Progenitor cell of endocrine pancreas (in vitro differentiated cells): ENCODE data around the gene ALDOA. TPM values are rescaled to one million over a fixed set of nuclear protein-coding genes. Genes with fewer than 3 reads are reported as not detected.

Experiments used
- DNase-seq: peaks from one replicate; pipeline ENCODE4 v3.0.0; 2021; ENCODE audit warnings: low spot score; ENCODE audit not compliant: unreplicated experiment
- H3K27ac Mint-ChIP-seq: 2 replicates; pipeline ENCODE4 v1.8.0; 2021; ENCODE audit warnings: mild to moderate bottlenecking, moderate library complexity, mixed read lengths
- H3K27me3 Mint-ChIP-seq: 2 replicates; pipeline ENCODE4 v1.8.0; 2021; ENCODE audit warnings: mixed read lengths
- H3K36me3 Mint-ChIP-seq: 2 replicates; pipeline ENCODE4 v1.8.0; 2022; ENCODE audit warnings: mixed read lengths; ENCODE audit not compliant: insufficient read depth
- H3K4me1 Mint-ChIP-seq: 2 replicates; pipeline ENCODE4 v1.8.0; 2021; ENCODE audit warnings: low read depth, mixed read lengths
- H3K4me3 Mint-ChIP-seq: 2 replicates; pipeline ENCODE4 v1.8.0; 2021; ENCODE audit warnings: low read depth, mild to moderate bottlenecking, moderate library complexity, mixed read lengths
- H3K9me3 Mint-ChIP-seq: 2 replicates; pipeline ENCODE4 v1.8.0; 2021; ENCODE audit warnings: low read depth, mixed read lengths
- CTCF ChIP-seq: fragments of 200-600 bp; sonication (generic); IDR thresholded peaks from one replicate; pipeline ENCODE4 v1.5.0; 2021; ENCODE audit warnings: antibody characterized with exemption, mild to moderate bottlenecking; ENCODE audit not compliant: unreplicated experiment
- total RNA-seq: library from RNA; stranded (reverse); gene quantifications from 2 replicates; pipeline ENCODE4 v1.2.1, GENCODE V29; 2021

The ALDOA gene
- total RNA-seq, 1 donor from 2014 or later = 273 TPM

DNA sequence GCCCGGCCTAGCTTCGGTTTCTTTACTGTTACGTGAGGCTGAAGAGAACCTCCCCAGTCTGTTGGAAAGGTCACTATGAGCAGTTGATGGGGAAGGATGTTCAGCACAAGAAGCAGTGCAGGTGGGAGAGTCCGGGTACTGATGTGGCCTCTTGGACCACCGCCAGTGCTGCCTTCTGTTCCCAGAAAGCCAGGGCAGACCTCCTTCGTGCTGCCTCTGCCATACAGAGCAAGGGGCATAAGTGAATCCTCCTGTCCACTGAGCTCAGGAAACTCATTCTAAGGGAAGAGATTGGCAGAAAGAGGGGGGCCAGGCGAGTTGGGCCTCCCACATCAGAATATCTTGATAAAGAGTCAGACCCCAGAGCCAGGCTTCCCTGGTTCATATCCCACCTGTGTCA, 13.9 kb downstream of the ALDOA start:
- Mint-ChIP-seq H3K27ac (no peak overlapping the region), H3K4me1 (peaks cover 15% of the 10 kb centered on the region), H3K4me3 (no peak overlapping the region), H3K36me3 (peaks cover 10% of the 10 kb centered on the region), H3K27me3 (no peaks in the 10 kb centered on the region), H3K9me3 (no peaks in the 10 kb centered on the region)
- TF ChIP-seq CTCF = no peak
- DNase-seq = no peak

GRCh38 chr16:30082545-30083090, 17.1 kb downstream of the ALDOA start:
- no peaks in the 10 kb centered on the region for H3K9me3 Mint-ChIP-seq

GRCh38 chr16:30083216-30084055, 17.9 kb downstream of the ALDOA start:
- Mint-ChIP-seq H3K9me3 (no peaks in the 10 kb centered on the region), H3K4me3 (no peak overlapping the region), H3K4me1 (no peaks in the 10 kb centered on the region), H3K27ac (no peak overlapping the region), H3K36me3 (peaks cover 14% of the 10 kb centered on the region), H3K27me3 (no peaks in the 10 kb centered on the region)
- no peak for DNase-seq
- no peak for TF ChIP-seq CTCF

More at GRCh38 chr16:30082545-30083090, 17.1 kb downstream of the ALDOA start:
- Mint-ChIP-seq H3K4me1 (peaks cover 2% of the 10 kb centered on the region), H3K4me3 (no peak overlapping the region), H3K27ac (no peak overlapping the region), H3K36me3 (peaks cover 15% of the 10 kb centered on the region), H3K27me3 (no peaks in the 10 kb centered on the region)
- no peak for DNase-seq
- TF ChIP-seq CTCF = no peak

DNA sequence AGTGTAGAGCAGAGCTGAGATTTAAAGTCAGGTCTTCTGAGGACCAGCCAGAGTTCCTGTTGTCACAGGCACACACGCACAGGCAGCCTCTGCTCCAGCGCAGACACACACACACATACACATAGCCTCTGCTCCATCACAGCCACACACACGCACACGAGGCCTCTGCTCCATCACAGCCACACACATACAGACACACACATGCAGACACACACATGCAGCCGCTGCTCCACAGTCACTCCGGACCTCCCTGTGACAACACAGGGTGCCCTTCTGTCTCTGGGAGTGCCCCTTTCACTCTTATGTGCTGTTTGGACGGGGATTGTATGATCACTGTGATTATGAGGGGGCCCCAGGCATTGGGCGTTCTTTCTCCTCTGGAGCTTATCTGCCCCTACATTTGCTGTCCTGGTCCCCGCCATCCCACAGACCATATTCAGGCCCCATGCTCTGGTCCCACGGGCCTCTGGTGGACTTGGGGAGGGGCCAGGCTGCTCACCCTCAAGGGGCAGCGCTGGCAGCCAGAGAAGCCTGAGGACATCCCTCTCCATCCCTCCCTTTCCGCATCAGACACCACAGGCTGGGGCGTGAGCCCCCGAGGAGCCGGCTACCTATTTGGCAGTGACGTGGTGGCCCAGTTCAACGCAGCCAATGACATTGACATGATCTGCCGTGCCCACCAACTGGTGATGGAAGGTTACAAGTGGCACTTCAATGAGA, 18.7 kb downstream of the ALDOA start:
- H3K36me3 Mint-ChIP-seq = peaks cover 14% of the 10 kb centered on the region
- no peak for DNase-seq
- no peaks in the 10 kb centered on the region for H3K4me1 Mint-ChIP-seq
- H3K9me3 Mint-ChIP-seq = no peaks in the 10 kb centered on the region
- H3K27me3 Mint-ChIP-seq = no peaks in the 10 kb centered on the region
- no peak overlapping the region for H3K27ac Mint-ChIP-seq
- H3K4me3 Mint-ChIP-seq = no peak overlapping the region
- TF ChIP-seq CTCF = no peak

GRCh38 chr16:30084816-30085159, 19.2 kb downstream of the ALDOA start:
- no peak overlapping the region for H3K4me3 Mint-ChIP-seq

More at GRCh38 chr16:30084816-30085159, 19.2 kb downstream of the ALDOA start:
- TF ChIP-seq CTCF = no peak
- Mint-ChIP-seq H3K9me3 (no peaks in the 10 kb centered on the region), H3K4me1 (no peaks in the 10 kb centered on the region), H3K27ac (no peak overlapping the region), H3K36me3 (peaks cover 14% of the 10 kb centered on the region), H3K27me3 (no peaks in the 10 kb centered on the region)
- no peak for DNase-seq
